Endodermal cell (in vitro differentiated cells): ENCODE measurements around the gene VIM. TPM values are rescaled to one million over a fixed set of nuclear protein-coding genes. Genes with fewer than 3 reads are reported as not detected.

ENCODE experiments used
- DNase-seq: peaks from one replicate; pipeline ENCODE4 v3.0.0-alpha.2; 2017
- H3K27ac ChIP-seq: 2 replicates; pipeline ENCODE4 v1.5.1; 2013; ENCODE audit warnings: mild to moderate bottlenecking, low read depth, low read length, moderate library complexity
- H3K27me3 ChIP-seq: 2 replicates; pipeline ENCODE4 v1.6.1; 2013; ENCODE audit warnings: mild to moderate bottlenecking, low read length, moderate library complexity; ENCODE audit not compliant: insufficient read depth, control insufficient read depth, poor library complexity, severe bottlenecking
- H3K36me3 ChIP-seq: 2 replicates; pipeline ENCODE4 v1.7.0; 2013; ENCODE audit warnings: mild to moderate bottlenecking, low read length, moderate library complexity; ENCODE audit not compliant: control insufficient read depth, insufficient read depth
- H3K4me1 ChIP-seq: one replicate; pipeline ENCODE4 v1.7.0; 2013; ENCODE audit warnings: low read length; ENCODE audit not compliant: control insufficient read depth, insufficient read depth
- H3K4me3 ChIP-seq: 2 replicates; pipeline ENCODE4 v1.5.1; 2013; ENCODE audit warnings: mild to moderate bottlenecking, low read length, moderate library complexity
- H3K9ac ChIP-seq: 2 replicates; pipeline ENCODE4 v1.6.1; 2013; ENCODE audit warnings: mild to moderate bottlenecking, low read length, moderate library complexity; ENCODE audit not compliant: poor library complexity, severe bottlenecking; ENCODE audit errors: extremely low read depth
- H3K9me3 ChIP-seq: 2 replicates; pipeline ENCODE4 v1.6.1; 2013; ENCODE audit warnings: mild to moderate bottlenecking, low read length, moderate library complexity; ENCODE audit not compliant: control insufficient read depth
- H3K27ac Mint-ChIP-seq: 2 replicates; pipeline ENCODE4 v1.8.0; 2020; ENCODE audit warnings: mixed read lengths
- H3K27me3 Mint-ChIP-seq: 2 replicates; pipeline ENCODE4 v1.8.0; 2021; ENCODE audit warnings: mild to moderate bottlenecking, mixed read lengths; ENCODE audit not compliant: insufficient read depth
- H3K36me3 Mint-ChIP-seq: 2 replicates; pipeline ENCODE4 v1.8.0; 2020; ENCODE audit warnings: low read depth, mixed read lengths
- H3K4me1 Mint-ChIP-seq: 2 replicates; pipeline ENCODE4 v1.8.0; 2020; ENCODE audit warnings: mixed read lengths
- H3K4me3 Mint-ChIP-seq: 2 replicates; pipeline ENCODE4 v1.8.0; 2020; ENCODE audit warnings: mild to moderate bottlenecking, moderate library complexity, mixed read lengths
- H3K9me3 Mint-ChIP-seq: 2 replicates; pipeline ENCODE4 v1.8.0; 2020; ENCODE audit warnings: mild to moderate bottlenecking, mixed read lengths
- CTCF ChIP-seq: fragments of 200-600 bp; sonication (generic); conservative IDR thresholded peaks from 2 replicates; pipeline ENCODE4 v1.5.0; 2021; ENCODE audit warnings: antibody characterized with exemption, mild to moderate bottlenecking
- WGBS, 2 experiments: methylation state at CpG; one replicate each; pipeline versions ENCODE4 v1.1.5 to v1.1.7; 2013; ENCODE audit warnings: missing lambda C conversion rate in 2 of 2, mixed read lengths in 1 of 2; ENCODE audit not compliant: insufficient coverage in 1 of 2, insufficient read length in 1 of 2; 5-methylcytosine and 5-hydroxymethylcytosine counted together
- total RNA-seq, 2 donors: library from RNA; stranded (reverse); fragmentation: NEBNext Ultra II Directional in 1 of 2; extraction: Animal tissue kit (Norgen Biotek cat#: 25700) in 1 of 2; gene quantifications; 2 replicates in 1 of 2; 3 replicates in 1 of 2; pipeline ENCODE4 v1.2.1, GENCODE V29; 2021

The VIM gene
- total RNA-seq, 2 donors from 2014 or later: 84.3 to 155 TPM

- Histone ChIP-seq H3K27ac (no peak overlapping the region), H3K27me3 (no peaks in the 10 kb centered on the region), H3K9me3 (peaks cover 7% of the 10 kb centered on the region), H3K4me3 (no peak overlapping the region), H3K36me3 (no peaks in the 10 kb centered on the region), H3K9ac (no peak overlapping the region), H3K4me1 (no peaks in the 10 kb centered on the region)
- H3K4me1 Mint-ChIP-seq: peaks cover 22% of the 10 kb centered on the region
- H3K27ac Mint-ChIP-seq: no peak overlapping the region
- 66 to 100% methylated on average over 2 of the region's 2 CpGs for WGBS, 2 experiments
- no peaks in the 10 kb centered on the region for H3K36me3 Mint-ChIP-seq
- peaks cover 5% of the 10 kb centered on the region for H3K9me3 Mint-ChIP-seq
- no peak for DNase-seq
- no peak for TF ChIP-seq CTCF
- no peaks in the 10 kb centered on the region for H3K27me3 Mint-ChIP-seq
- H3K4me3 Mint-ChIP-seq: no peak overlapping the region
Observed at GRCh38 chr10:17196045-17196444, 32.0 kb upstream of the VIM start.

GRCh38 chr10:17196573-17196972 lies 31.5 kb upstream of the VIM start:
- Histone ChIP-seq H3K27ac (no peak overlapping the region), H3K9me3 (peaks cover 7% of the 10 kb centered on the region), H3K36me3 (no peaks in the 10 kb centered on the region), H3K4me1 (no peaks in the 10 kb centered on the region), H3K9ac (no peak overlapping the region), H3K4me3 (no peak overlapping the region), H3K27me3 (no peaks in the 10 kb centered on the region)
- H3K9me3 Mint-ChIP-seq: peaks cover 5% of the 10 kb centered on the region
- H3K4me1 Mint-ChIP-seq: peaks cover 23% of the 10 kb centered on the region
- no peaks in the 10 kb centered on the region for H3K36me3 Mint-ChIP-seq
- H3K4me3 Mint-ChIP-seq: no peak overlapping the region
- WGBS, 2 experiments: 50 to 67% methylated on average over 2 to 3 of the region's 3 CpGs
- no peaks in the 10 kb centered on the region for H3K27me3 Mint-ChIP-seq
- no peak for TF ChIP-seq CTCF
- DNase-seq: no peak
- H3K27ac Mint-ChIP-seq: no peak overlapping the region

- peak overlapping the region; percentile 96 for H3K4me3 ChIP-seq
- 28 to 30% methylated on average over 7 to 9 of the region's 9 CpGs for WGBS, 2 experiments
Observed at GRCh38 chr10:17199351-17199804, 28.7 kb upstream of the VIM start.

More at GRCh38 chr10:17199351-17199804, 28.7 kb upstream of the VIM start:
- peak overlapping the region; percentile 15 for H3K4me3 Mint-ChIP-seq
- no peaks in the 10 kb centered on the region for H3K27me3 ChIP-seq
- no peaks in the 10 kb centered on the region for H3K36me3 Mint-ChIP-seq
- H3K9me3 ChIP-seq: peaks cover 7% of the 10 kb centered on the region
- peaks cover 5% of the 10 kb centered on the region for H3K9me3 Mint-ChIP-seq
- H3K27ac ChIP-seq: peak overlapping the region; percentile 82
- H3K36me3 ChIP-seq: no peaks in the 10 kb centered on the region
- no peaks in the 10 kb centered on the region for H3K27me3 Mint-ChIP-seq
- no peak for TF ChIP-seq CTCF
- peak overlapping the region; percentile 14 for H3K9ac ChIP-seq
- H3K27ac Mint-ChIP-seq: no peak overlapping the region
- H3K4me1 ChIP-seq: no peaks in the 10 kb centered on the region
- H3K4me1 Mint-ChIP-seq: peaks cover 35% of the 10 kb centered on the region
- no peak for DNase-seq
